ENCODE data around the gene SYT7. TPM values are rescaled to one million over a fixed set of nuclear protein-coding genes. Genes with fewer than 3 reads are reported as not detected.
A peak's percentile ranks its signal among the peaks of the same experiment; 100 is the strongest.

Gene SYT7
- total and polyA plus RNA-seq, 8 donors, result 2.1 to 8.4 (median 6.8) TPM

DNA sequence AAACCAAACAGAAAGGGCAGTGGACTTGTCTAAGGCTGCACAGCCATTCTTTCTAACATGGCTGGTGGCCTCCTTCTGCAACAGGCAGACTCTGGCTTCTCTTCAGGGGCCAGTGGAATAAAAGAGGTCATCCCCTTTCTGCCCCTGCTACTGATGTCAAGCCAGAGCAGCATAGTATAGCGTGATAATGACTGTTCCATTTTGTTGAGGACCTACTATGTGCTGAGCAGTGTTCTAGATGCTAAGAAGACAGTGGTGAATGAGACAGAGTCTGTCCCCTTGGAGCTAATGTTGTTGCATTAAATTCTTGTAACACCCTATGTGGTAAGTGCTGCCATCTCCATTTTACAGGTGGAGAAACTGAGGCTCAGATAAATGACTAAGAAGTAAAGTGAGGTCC, 15.7 kb upstream of the SYT7 start:
- Histone ChIP-seq H3K9me3 (no peaks in the 10 kb centered on the region), H3K4me3 (no peak overlapping the region), H3K27ac (peak overlapping the region in 1 of 2 donors; percentile 45), H3K27me3 (peaks cover 0 to 6% of the 10 kb centered on the region in 2 donors), H3K36me3 (no peaks in the 10 kb centered on the region), H3K4me1 (peaks cover 0 to 10% of the 10 kb centered on the region in 2 donors)
- no peak for ATAC-seq
- TF ChIP-seq, protein P1, sequence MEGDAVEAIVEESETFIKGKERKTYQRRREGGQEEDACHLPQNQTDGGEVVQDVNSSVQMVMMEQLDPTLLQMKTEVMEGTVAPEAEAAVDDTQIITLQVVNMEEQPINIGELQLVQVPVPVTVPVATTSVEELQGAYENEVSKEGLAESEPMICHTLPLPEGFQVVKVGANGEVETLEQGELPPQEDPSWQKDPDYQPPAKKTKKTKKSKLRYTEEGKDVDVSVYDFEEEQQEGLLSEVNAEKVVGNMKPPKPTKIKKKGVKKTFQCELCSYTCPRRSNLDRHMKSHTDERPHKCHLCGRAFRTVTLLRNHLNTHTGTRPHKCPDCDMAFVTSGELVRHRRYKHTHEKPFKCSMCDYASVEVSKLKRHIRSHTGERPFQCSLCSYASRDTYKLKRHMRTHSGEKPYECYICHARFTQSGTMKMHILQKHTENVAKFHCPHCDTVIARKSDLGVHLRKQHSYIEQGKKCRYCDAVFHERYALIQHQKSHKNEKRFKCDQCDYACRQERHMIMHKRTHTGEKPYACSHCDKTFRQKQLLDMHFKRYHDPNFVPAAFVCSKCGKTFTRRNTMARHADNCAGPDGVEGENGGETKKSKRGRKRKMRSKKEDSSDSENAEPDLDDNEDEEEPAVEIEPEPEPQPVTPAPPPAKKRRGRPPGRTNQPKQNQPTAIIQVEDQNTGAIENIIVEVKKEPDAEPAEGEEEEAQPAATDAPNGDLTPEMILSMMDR (IDR thresholded peaks at IDR 0.05), result no peak
- no peak for DNase-seq
- intact Hi-C loops (cut with DNase I), result no loop called here

DNA sequence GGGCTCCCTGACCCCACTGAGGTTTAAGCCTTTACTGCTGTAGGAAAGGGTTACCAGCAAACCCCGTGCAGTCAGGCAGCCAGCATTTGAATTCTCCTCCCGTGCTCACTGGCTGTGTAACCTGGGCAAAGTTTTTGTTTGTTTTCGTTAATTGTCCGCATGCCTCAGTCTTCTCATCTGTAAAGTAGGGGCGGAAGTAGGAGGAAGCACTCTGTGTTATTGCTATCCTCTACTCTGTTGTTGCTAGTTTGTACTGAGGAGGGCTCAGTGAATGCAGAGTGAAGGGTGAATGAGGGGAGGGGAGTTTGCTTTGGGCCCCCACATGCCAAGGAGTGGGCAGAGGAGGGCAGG, 14.0 kb upstream of the SYT7 start:
- Histone ChIP-seq H3K36me3 (no peaks in the 10 kb centered on the region), H3K4me3 (no peak overlapping the region), H3K4me1 (peaks cover 0 to 10% of the 10 kb centered on the region in 2 donors), H3K27me3 (peaks cover 0 to 4% of the 10 kb centered on the region in 2 donors), H3K27ac (peak overlapping the region in 1 of 2 donors; percentile 23), H3K9me3 (no peaks in the 10 kb centered on the region)
- DNase-seq, result no peak
- TF ChIP-seq, protein P1 (IDR thresholded peaks at IDR 0.05), result no peak
- ATAC-seq, result no peak
- intact Hi-C loops (cut with DNase I), result no loop called here

DNA sequence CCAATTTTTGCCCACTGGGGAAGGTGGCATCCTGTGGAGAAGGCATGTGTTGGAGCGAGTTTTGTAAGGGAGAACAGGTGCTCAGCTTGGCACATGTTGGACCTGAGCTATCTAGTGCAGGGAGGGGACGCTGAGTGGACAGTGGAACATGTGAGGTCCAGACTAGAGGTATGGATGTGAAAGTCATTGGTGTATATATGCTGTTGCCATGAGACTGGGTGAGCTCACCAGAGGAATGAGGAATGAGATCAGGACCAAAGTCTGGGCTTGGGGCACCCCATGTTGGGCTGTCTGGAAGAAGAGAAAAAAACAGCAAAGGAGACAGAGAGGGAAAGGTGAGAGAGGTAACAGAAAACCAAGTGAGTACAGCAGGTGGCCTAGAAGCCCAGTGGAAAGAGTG, 12.3 kb upstream of the SYT7 start:
- Histone ChIP-seq H3K36me3 (no peaks in the 10 kb centered on the region), H3K27me3 (peaks cover 0 to 14% of the 10 kb centered on the region in 2 donors), H3K4me1 (peaks cover 8 to 9% of the 10 kb centered on the region in 2 donors), H3K4me3 (no peak overlapping the region), H3K9me3 (no peaks in the 10 kb centered on the region), H3K27ac (no peak overlapping the region)
- intact Hi-C loops (cut with DNase I), result no loop called here
- TF ChIP-seq, protein P1 (IDR thresholded peaks at IDR 0.05), result no peak
- ATAC-seq, result no peak
- DNase-seq, result no peak

DNA sequence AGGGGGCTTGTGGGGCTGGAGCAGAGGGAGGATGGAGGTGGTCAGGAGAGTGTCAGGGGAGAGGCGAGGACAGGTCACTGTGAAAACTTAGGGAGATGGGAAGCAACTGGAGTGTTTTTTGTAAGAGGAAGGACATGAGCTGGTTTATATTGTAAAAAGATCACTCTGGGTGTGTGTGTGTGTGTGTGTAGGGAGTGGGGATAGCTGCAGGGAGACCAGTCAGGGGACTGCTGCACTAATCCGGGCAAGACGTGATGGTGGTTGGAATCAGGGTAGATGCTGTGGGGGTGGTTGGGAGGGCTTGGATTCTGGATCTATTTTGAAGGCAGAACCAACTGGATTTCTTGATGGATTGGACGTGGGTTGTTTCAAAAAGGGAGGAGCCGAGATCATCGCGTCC, 11.3 kb upstream of the SYT7 start:
- H3K36me3 ChIP-seq, result no peaks in the 10 kb centered on the region
- DNase-seq, result no peak
- no peak for ATAC-seq

DNA sequence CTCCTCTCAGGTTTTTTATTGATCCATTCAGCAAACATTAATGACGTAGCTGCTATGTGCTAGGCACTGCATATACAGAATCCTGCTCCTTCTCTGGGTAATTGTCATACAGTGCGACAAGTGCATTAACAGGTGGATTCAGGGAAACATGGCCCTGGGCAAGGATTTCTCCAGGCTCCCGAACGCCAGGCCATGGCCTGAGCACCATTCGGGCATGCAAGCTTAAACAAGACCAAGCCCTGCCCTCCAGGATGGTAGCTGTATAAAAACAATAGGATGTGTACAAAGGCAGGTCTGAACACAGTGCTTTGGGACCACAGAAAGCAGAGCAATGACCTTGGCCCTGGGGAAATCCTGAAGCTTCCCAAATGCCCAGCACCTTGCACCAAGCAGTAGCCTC, 9.1 kb upstream of the SYT7 start:
- TF ChIP-seq, protein P1 (IDR thresholded peaks at IDR 0.05), result no peak
- no peaks in the 10 kb centered on the region for H3K9me3 ChIP-seq
- ATAC-seq (no peak), DNase-seq (no peak)
- peaks cover 0 to 34% of the 10 kb centered on the region in 2 donors for H3K27me3 ChIP-seq
- no peak overlapping the region for H3K27ac ChIP-seq
- intact Hi-C loops (cut with DNase I), result no loop called here
- no peaks in the 10 kb centered on the region for H3K36me3 ChIP-seq
- H3K4me3 ChIP-seq, result no peak overlapping the region
- peaks cover 9 to 20% of the 10 kb centered on the region in 2 donors for H3K4me1 ChIP-seq

More for the DNA sequence above, 11.3 kb upstream of the SYT7 start:
- peaks cover 0 to 24% of the 10 kb centered on the region in 2 donors for H3K27me3 ChIP-seq
- TF ChIP-seq, protein P1 (IDR thresholded peaks at IDR 0.05), result no peak
- no peaks in the 10 kb centered on the region for H3K9me3 ChIP-seq
- no peak overlapping the region for H3K27ac ChIP-seq
- peaks cover 9 to 17% of the 10 kb centered on the region in 2 donors for H3K4me1 ChIP-seq
- no peak overlapping the region for H3K4me3 ChIP-seq
- intact Hi-C loops (cut with DNase I), result no loop called here

All from left lung (tissue), 10 donors.